NCI-H2196 treated with DMSO at 0.1 percent for 48 hours (cell line): ENCODE data around the gene CYP46A1.

Source experiments
- DNase-seq: peaks from one replicate; lab custom pipeline; 2025; ENCODE audit not compliant: unreplicated experiment; lab: John Stamatoyannopoulos, UW

CYP46A1 gene

GRCh38 chr14:99774556-99775307, 90.6 kb downstream of the CYP46A1 start:
- no peak for DNase-seq

- DNase-seq, result no peak
Observed at GRCh38 chr14:99775351-99775750, 91.3 kb downstream of the CYP46A1 start.
